Endothelial cell (in vitro differentiated cells): ENCODE measurements around the gene VPS36. TPM values are rescaled to one million over a fixed set of nuclear protein-coding genes. Genes with fewer than 3 reads are reported as not detected.

Experiments
- DNase-seq: peaks from one replicate; pipeline ENCODE4 v3.0.0; 2021; ENCODE audit warnings: low spot score
- H3K27ac Mint-ChIP-seq: one replicate; pipeline ENCODE4 v1.8.0; 2021; ENCODE audit warnings: mixed read lengths, inconsistent platforms; ENCODE audit not compliant: unreplicated experiment
- H3K27me3 Mint-ChIP-seq: one replicate; pipeline ENCODE4 v1.8.0; 2021; ENCODE audit warnings: mild to moderate bottlenecking, moderate library complexity, mixed read lengths, inconsistent platforms; ENCODE audit not compliant: unreplicated experiment
- H3K36me3 Mint-ChIP-seq: one replicate; pipeline ENCODE4 v1.8.0; 2021; ENCODE audit warnings: mild to moderate bottlenecking, low read depth, mixed read lengths, inconsistent platforms; ENCODE audit not compliant: unreplicated experiment
- H3K4me1 Mint-ChIP-seq: one replicate; pipeline ENCODE4 v1.8.0; 2021; ENCODE audit warnings: mild to moderate bottlenecking, mixed read lengths, inconsistent platforms; ENCODE audit not compliant: unreplicated experiment
- H3K4me3 Mint-ChIP-seq: one replicate; pipeline ENCODE4 v1.8.0; 2021; ENCODE audit warnings: mild to moderate bottlenecking, mixed read lengths, inconsistent platforms; ENCODE audit not compliant: unreplicated experiment
- H3K9me3 Mint-ChIP-seq: one replicate; pipeline ENCODE4 v1.8.0; 2021; ENCODE audit warnings: mixed read lengths, inconsistent platforms; ENCODE audit not compliant: unreplicated experiment
- CTCF ChIP-seq: fragments of 200-600 bp; sonication (generic); IDR thresholded peaks from one replicate; pipeline ENCODE4 v1.5.0; 2021; ENCODE audit warnings: antibody characterized with exemption; ENCODE audit not compliant: unreplicated experiment
- total RNA-seq: library from RNA; stranded (reverse); fragmentation: NEBNext Ultra II Directional; extraction: Animal tissue kit (Norgen Biotek cat#: 25700); gene quantifications from one replicate; pipeline ENCODE4 v1.2.1, GENCODE V29; 2021; ENCODE audit not compliant: unreplicated experiment

VPS36 gene
- total RNA-seq, 1 donor from 2014 or later, result 51.6 TPM

- Mint-ChIP-seq H3K4me1 (peaks cover 84% of the 10 kb centered on the region), H3K9me3 (no peaks in the 10 kb centered on the region), H3K27ac (no peak overlapping the region), H3K36me3 (peaks cover 80% of the 10 kb centered on the region), H3K4me3 (peak overlapping the region; percentile 79), H3K27me3 (peaks cover 15% of the 10 kb centered on the region)
- TF ChIP-seq CTCF, result no peak
- no peak for DNase-seq
Observed at GRCh38 chr13:52399708-52400107, 50.7 kb downstream of the VPS36 start.

- peaks cover 85% of the 10 kb centered on the region for H3K4me1 Mint-ChIP-seq
Observed at GRCh38 chr13:52399046-52399445, 51.4 kb downstream of the VPS36 start.

GRCh38 chr13:52395704-52396103 lies 54.7 kb downstream of the VPS36 start:
- Mint-ChIP-seq H3K9me3 (no peaks in the 10 kb centered on the region), H3K27ac (peak overlapping the region; percentile 86), H3K27me3 (peaks cover 12% of the 10 kb centered on the region), H3K4me3 (peak overlapping the region; percentile 91), H3K36me3 (peaks cover 75% of the 10 kb centered on the region), H3K4me1 (peaks cover 88% of the 10 kb centered on the region)
- TF ChIP-seq CTCF, result no peak
- no peak for DNase-seq

More at GRCh38 chr13:52399046-52399445, 51.4 kb downstream of the VPS36 start:
- DNase-seq, result no peak
- no peak for TF ChIP-seq CTCF
- Mint-ChIP-seq H3K36me3 (peaks cover 77% of the 10 kb centered on the region), H3K27ac (no peak overlapping the region), H3K27me3 (peaks cover 15% of the 10 kb centered on the region), H3K9me3 (no peaks in the 10 kb centered on the region), H3K4me3 (peak overlapping the region; percentile 29)

GRCh38 chr13:52394586-52394985 lies 55.8 kb downstream of the VPS36 start:
- TF ChIP-seq CTCF, result no peak
- Mint-ChIP-seq H3K4me3 (peak overlapping the region; percentile 91), H3K36me3 (peaks cover 67% of the 10 kb centered on the region), H3K27ac (peak overlapping the region; percentile 34), H3K27me3 (peaks cover 12% of the 10 kb centered on the region), H3K4me1 (peaks cover 84% of the 10 kb centered on the region), H3K9me3 (no peaks in the 10 kb centered on the region)
- DNase-seq, result no peak

- H3K36me3 Mint-ChIP-seq, result peaks cover 65% of the 10 kb centered on the region
- peak overlapping the region; percentile 42 for H3K27ac Mint-ChIP-seq
- H3K27me3 Mint-ChIP-seq, result peaks cover 12% of the 10 kb centered on the region
- no peaks in the 10 kb centered on the region for H3K9me3 Mint-ChIP-seq
- no peak for DNase-seq
- peak overlapping the region; percentile 9 for H3K4me3 Mint-ChIP-seq
- no peak for TF ChIP-seq CTCF
- H3K4me1 Mint-ChIP-seq, result peaks cover 81% of the 10 kb centered on the region
Observed at GRCh38 chr13:52393572-52394357, 56.7 kb downstream of the VPS36 start.
